HG03520 (cell line): ENCODE data around the gene PITX3.
"Not testable (repeated sequence)": the region's sequence is repeated elsewhere in the genome, so short reads cannot be mapped to it uniquely, and the experiment has no call there.

Source experiments
- ATAC-seq: cut with Tn5 transposase; IDR thresholded peaks from one replicate; pipeline ENCODE4 v1.9.1; 2021; ENCODE audit warnings: mild to moderate bottlenecking, moderate library complexity; ENCODE audit not compliant: unreplicated experiment

PITX3 gene

DNA sequence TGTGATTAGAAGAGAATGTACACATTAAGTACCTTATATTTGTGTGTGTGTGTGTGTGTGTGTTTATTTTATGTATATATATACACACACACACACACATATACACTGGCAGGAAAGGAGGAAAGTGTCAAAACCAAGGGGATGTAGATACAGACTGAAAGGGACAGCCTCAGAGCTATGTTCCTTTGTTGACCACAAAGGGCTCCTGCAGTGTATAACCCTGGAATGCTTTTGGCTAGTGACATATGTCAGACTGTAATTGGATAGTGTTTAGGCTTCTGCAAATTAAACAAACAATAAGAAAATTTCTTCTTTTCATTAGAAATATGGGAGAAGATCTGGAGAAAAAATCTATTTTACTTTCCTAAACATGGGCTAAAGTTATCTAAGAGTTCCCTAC lies 19.9 kb upstream of the PITX3 start:
- ATAC-seq = no peak

DNA sequence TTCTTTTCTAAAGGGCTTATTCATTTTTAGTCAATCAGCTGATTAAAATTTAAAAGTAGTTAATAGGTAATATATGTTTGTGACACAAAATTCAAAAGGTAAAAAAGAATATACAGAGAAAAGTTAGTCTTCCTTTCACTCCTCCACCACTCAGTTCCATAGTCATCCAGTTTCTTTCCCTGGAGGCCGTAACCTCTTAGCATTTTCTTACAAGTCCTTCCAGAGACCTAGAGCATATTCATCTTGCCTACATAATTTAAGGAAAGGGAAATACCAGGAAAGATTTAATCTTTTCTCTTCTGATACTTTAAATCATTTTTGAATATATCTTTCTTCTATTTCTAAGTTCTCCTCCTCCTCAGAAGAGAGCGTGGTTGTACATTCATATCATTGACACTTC lies 14.1 kb upstream of the PITX3 start:
- no peak for ATAC-seq

DNA sequence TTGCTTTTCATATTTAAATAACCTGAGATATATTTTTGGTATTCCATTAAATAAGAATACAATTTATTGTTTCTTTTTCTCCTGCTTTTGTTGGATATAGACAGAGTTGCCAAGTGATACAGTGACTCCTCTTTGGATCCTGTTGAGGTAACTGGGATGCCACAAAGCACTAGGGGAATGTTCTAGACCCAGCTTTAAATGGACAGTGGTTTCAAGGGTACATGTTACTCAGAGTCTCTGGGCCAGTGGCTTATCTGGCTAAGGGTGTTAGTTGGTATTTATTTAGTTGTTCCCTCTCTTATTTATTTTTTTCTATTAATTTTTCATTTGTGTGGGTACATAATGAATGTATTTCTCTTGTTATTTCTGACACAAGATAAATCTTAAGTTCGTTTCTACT lies 13.1 kb upstream of the PITX3 start:
- no peak for ATAC-seq

DNA sequence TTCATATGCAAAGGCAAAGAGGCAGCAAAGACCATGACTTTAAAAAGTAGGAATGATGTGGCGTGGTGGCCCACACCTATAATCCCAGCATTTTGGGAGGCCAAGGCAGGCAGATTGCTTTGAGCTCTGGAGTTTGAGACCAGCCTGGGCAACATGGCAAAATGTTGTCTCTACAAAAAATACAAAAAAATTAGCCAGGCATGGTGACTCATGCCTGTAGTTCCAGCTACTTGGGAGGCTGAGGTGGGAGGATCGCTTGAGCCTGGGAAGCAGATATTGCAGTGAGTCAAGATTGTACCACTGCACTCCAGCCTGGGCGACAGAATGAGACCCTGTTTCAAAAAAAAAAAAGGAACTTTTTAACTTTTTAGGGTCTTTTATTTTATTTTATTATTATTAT lies 11.2 kb upstream of the PITX3 start:
- ATAC-seq = not testable (repeated sequence)

DNA sequence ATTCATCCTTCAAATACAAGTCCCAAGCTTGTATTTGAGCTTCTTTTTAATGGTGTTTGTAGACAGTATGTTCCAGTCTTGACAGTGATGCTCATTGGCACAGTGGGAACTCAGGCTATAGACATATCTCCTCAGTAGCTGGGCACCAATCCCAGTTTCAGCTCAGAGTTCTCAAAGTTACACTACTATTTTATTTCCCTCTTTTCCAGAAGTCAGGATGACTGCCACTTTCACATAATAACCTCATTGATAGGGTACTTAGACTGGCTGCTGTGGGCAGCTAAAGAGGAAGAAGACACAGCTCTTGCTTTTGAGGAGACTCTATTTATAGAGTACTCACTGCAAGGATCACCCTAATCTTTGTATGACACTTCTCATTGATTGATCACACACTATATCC lies 6.4 kb upstream of the PITX3 start:
- no peak for ATAC-seq

DNA sequence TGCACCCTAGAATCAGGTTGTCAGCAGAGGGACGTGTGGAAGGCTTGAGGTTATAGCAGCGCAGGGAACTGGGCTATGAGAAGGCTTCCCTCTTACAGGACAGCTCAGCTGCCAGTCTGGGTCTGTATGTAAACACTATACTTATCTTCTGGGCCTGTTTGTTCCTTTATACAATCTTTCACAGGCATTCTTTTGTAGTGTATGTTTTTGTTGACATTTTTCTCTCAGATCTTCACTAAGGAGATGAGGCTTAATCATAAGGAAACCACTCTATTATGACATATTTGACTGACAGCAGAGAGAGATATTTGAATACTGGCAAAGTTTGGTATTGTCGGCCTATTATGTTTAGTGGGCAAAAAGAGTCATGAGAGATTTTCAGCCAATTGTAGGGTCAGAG lies 4.9 kb upstream of the PITX3 start:
- ATAC-seq = no peak

DNA sequence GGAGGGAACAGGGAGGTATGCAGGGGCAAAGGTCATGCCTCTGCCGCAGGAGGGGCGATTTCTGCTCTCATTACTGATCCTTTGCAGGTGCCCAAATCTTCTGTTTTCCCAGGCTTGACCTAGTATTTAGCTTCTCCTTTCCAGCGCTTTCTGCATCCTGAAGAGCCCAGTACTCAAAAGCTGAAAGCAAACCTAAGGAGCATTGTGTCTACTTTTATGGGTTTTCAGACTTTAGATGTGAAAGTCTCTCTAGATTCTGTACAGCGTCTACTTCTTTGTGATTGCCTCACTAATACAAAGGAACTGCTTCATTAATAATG lies 4.6 kb upstream of the PITX3 start:
- ATAC-seq = no peak

GRCh38 chr10:102245082-102245931 lies 4.0 kb upstream of the PITX3 start, which contains the start of gene GBF1:
TSS of gene GBF1 (plus strand) at chr10:102245532. CDS start at chr10:102258939, 13,407 bp downstream.
- ATAC-seq = peak; percentile 79

DNA sequence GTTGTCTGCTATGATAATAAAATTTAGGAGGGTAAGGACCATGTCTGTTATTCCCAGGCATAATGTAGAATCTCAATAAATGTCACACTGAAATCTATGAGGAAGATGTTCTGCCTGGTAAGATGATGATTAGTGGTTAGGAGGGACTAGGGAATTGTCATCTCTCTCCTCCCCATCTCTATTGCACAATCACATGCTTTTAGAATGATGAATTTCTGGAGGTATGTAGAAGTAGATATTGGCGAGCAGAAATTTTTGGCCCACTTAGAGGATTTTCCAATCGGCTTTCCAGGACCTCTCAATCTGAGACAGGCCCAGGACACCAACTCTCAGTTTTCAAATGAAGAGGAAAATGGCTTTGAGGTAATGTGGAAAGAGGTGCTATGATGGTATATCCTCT lies 2.0 kb upstream of the PITX3 start:
- no peak for ATAC-seq

DNA sequence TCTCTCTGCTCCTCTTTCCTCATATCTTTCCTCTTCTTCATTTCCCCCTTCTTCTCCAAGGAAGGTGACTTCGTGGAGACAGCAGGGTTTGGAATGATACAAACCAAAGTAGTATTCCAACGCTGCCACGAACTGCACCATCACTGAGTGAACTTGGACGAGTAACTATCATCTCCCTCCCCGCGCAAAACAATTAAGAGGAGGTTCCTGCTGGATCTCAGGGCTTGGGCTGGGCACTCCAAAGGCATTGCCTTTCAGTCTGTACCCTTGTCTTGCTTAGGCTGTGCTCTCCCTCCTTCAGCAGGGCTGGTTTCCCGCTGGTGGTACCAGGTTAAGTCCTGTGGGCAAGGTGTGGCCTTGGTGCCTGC lies 790 bp upstream of the PITX3 start:
- no peak for ATAC-seq

- ATAC-seq = no peak
Measured at GRCh38 chr10:102241032-102241443, 274 bp downstream of the PITX3 start.

DNA sequence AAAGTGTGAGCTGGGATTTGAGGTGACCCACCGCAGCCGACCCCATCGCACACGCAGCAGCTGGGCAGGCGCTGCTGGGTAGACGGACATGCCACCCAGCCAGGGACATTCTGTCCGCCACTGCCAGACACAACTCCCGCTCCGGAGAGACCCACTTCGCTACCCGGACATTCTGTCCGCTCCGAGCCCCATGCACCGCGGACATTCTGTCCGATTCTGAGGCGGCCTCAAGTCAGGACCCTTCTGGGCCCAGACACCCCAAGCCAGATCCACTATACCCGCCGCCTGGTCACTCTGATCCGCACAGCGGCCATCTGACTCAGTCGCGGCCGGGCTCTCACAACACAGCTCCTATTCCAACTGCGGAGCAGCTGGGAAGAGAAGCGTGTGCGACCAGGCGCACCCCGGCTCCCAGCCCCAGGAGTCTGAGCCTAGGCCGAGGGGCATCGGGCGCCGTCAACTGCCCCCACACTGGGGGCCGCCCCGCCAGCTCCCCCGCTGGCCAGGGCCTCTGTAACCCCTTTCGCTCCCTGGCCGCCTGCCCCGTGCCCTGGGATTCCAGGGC lies 763 bp downstream of the PITX3 start:
- no peak for ATAC-seq

GRCh38 chr10:102237711-102238252 lies 3.5 kb downstream of the PITX3 start:
- no peak for ATAC-seq

DNA sequence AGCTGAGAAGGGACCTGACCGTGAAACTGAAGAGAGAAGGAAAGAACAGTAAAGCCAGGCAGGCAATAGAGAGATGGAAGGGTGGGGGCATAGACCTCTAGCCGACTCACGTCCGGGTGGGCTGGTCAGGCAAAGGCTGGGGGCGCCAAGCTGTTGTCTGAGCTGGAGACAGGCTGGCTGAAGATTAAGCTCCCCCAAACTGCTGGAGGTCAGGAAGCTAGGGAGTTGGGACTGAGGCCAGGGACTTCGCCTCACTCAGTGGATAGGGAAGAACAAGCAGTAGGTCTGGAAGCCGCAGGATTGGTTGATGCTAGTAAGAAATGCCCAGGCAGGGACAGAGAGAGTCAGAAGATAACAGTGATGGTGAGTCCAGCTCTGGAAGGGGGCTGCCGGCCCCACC lies 5.3 kb downstream of the PITX3 start:
- ATAC-seq = no peak

DNA sequence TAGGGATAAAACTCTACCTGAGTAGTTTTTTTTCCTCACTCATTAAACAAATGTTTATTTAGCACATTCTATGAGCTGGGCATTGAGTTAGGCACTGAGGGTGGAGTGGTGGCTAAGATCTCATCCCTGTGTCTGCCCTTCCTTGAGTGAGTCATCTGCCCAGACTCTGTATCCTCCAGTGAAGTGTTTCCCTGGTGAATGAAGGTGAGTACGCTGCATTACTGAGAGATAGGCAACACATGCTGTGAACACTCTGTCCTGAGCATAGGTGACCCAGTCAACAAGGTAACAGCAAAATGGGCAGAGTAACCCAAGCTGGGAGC lies 5.8 kb downstream of the PITX3 start:
- ATAC-seq = no peak

DNA sequence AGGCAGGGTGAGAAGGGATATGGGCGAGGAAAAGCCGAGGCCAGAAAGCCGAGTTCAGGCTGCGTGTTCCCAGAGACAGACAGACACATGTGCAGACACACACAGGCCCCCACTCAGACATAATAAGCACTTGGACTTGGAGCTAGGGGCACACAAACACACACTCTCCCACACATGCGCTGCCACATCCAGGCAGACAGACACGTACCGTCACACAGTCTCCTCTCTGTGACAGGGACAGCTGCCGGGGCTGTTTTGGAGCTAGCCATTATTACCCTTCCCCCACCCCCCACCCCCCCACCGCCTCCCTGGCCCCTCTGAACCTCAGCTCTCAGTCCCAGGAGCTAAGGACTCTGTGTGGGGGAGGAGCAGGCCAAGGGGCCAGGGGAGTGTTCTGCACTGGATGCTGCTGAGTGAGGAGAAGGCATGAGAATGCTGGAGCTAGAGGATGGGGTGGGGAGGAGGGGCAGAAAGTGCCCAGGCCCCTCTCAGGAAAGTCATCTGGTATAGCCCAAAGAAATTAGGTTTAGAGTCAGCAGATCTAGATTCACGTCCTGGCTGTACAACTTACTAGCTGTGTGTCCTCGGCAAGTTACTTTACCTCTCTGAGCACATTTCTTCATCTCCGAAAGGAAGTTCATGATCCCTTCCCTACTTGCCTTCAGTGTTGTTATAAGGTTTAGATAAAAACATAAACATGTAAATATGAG lies 6.3 kb downstream of the PITX3 start:
- ATAC-seq = no peak

GRCh38 chr10:102233997-102234396 lies 7.3 kb downstream of the PITX3 start:
- no peak for ATAC-seq

DNA sequence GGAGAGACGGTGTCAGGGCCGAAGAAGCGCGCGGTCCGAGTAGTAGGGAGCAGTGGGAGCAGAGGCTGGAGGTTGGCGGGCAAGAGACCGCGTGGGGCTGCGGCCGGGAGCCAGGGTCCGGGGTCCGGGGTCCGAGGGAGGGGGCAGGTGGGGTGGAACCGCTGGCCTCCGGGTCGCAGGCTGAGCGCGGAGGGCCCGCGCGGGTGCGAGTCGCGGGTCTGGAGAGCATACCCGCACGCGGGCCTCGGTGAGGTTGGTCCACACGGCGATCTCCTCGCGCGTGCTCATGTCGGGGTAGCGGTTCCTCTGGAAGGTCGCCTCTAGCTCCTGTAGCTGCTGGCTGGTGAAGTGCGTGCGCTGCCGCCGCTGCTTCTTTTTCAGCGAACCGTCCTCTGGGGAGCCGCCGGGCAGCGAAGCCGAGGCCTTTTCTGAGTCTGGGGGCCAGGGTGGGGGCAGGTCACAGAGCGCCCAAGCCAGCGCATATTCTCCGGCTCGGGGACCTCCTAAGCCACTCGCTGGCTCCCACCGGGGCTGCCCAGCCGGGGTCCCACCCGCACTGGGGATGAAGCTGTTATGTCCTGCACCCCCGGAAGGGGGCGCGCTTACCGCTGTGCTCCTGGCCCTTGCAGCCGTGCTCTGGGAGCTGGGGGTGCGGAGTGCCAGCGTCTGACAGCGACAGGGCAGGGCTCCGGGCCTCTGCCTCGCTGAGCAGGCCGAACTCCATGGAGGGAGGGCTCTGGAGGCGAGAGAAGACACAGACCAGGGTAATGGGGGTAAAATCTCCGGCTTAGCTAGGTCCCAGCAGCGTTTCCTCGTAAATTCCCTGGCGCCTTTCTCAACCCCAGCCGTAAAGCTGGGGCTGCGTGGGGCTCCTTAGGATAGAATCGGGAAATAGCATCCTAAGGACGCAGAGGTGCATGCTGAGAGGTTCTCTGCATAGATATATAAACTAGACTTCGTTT lies 9.7 kb downstream of the PITX3 start:
- ATAC-seq = no peak

GRCh38 chr10:102230861-102231356 lies 10.4 kb downstream of the PITX3 start:
- ATAC-seq = no peak

- ATAC-seq = no peak
Measured at GRCh38 chr10:102230264-102230860, 10.9 kb downstream of the PITX3 start.
